T-cell (primary cell): ENCODE measurements around the gene GLI2. TPM values are rescaled to one million over a fixed set of nuclear protein-coding genes. Genes with fewer than 3 reads are reported as not detected.
A peak's percentile ranks its signal among the peaks of the same experiment; 100 is the strongest.

ENCODE experiments used
- ATAC-seq, 4 experiments: fragments of 200-7000 bp in 3 of 4; fragments of 150-1000 bp in 1 of 4; cut with Tn5 transposase; replicated peaks in 1 of 4; 1 replicate in 3 of 4; 2 replicates in 1 of 4; pipeline ENCODE4 v1.10.0; 2021; ENCODE audit warnings: moderate library complexity in 3 of 4, mild to moderate bottlenecking in 2 of 4, moderate number of reproducible peaks in 1 of 4
- CTCF ChIA-PET, 2 donors: fragments of 300-600 bp; sonication (Branson Sonifier 250); formaldehyde crosslinking; loops; one replicate each; lab custom pipeline; 2022; ENCODE audit warnings: antibody characterized with exemption in 2 of 2; lab: Charles Lee
- POLR2A ChIA-PET, 2 donors: fragments of 300-600 bp; sonication (Branson Sonifier 250); formaldehyde crosslinking; loops; one replicate each; lab custom pipeline; 2022; ENCODE audit warnings: antibody characterized with exemption in 2 of 2; lab: Charles Lee
- DNase-seq, 35 experiments: peaks; one replicate each; pipeline versions ENCODE4 v3.0.0 to v3.0.0-alpha.2; 2013 to 2023
- H3K27ac ChIP-seq: one replicate; pipeline ENCODE4 v1.5.1; 2013; ENCODE audit warnings: low read length
- H3K27me3 ChIP-seq, 2 experiments: replicated peaks in 1 of 2; 1 replicate in 1 of 2; 2 replicates in 1 of 2; pipeline versions ENCODE4 v1.6.1 to v1.7.0; 2013; ENCODE audit warnings: low read length in 1 of 2, mixed read lengths in 1 of 2; ENCODE audit not compliant: control insufficient read depth in 2 of 2, insufficient read depth in 2 of 2; ENCODE audit errors: extremely low read depth in 1 of 2
- H3K36me3 ChIP-seq, 2 donors: 1 replicate in 1 of 2; 2 replicates in 1 of 2; pipeline versions ENCODE4 v1.6.1 to v1.7.0; 2013; ENCODE audit warnings: low read length in 1 of 2; ENCODE audit not compliant: control insufficient read depth in 2 of 2, insufficient read depth in 1 of 2; ENCODE audit errors: extremely low read depth in 1 of 2
- H3K4me1 ChIP-seq, 2 experiments: 1 replicate in 1 of 2; 2 replicates in 1 of 2; pipeline versions ENCODE4 v1.6.1 to v1.7.0; 2013; ENCODE audit warnings: low read length in 2 of 2, mixed read lengths in 1 of 2; ENCODE audit not compliant: insufficient read depth in 2 of 2, control insufficient read depth in 1 of 2; ENCODE audit errors: extremely low read depth in 1 of 2
- H3K4me3 ChIP-seq, 2 donors: 1 replicate in 1 of 2; 2 replicates in 1 of 2; pipeline versions ENCODE4 v1.5.1 to v1.7.0; 2013; ENCODE audit warnings: mild to moderate bottlenecking in 2 of 2, low read length in 1 of 2, moderate library complexity in 1 of 2; ENCODE audit not compliant: control insufficient read depth in 1 of 2; ENCODE audit errors: extremely low read depth in 1 of 2
- H3K9me3 ChIP-seq: 2 replicates; pipeline ENCODE4 v1.7.0; 2013
- H3K27ac Mint-ChIP-seq, 2 donors: one replicate each; pipeline ENCODE4 v1.8.0; 2020 to 2021; ENCODE audit warnings: mild to moderate bottlenecking in 2 of 2, mixed read lengths in 2 of 2
- H3K27me3 Mint-ChIP-seq, 2 donors: one replicate each; pipeline ENCODE4 v1.8.0; 2021 to 2022; ENCODE audit warnings: mixed read lengths in 2 of 2
- H3K36me3 Mint-ChIP-seq: one replicate; pipeline ENCODE4 v1.8.0; 2021; ENCODE audit warnings: mixed read lengths
- H3K4me1 Mint-ChIP-seq, 3 donors: one replicate each; pipeline ENCODE4 v1.8.0; 2020 to 2022; ENCODE audit warnings: mixed read lengths in 3 of 3, mild to moderate bottlenecking in 1 of 3
- H3K4me3 Mint-ChIP-seq, 3 donors: one replicate each; pipeline ENCODE4 v1.8.0; 2020 to 2022; ENCODE audit warnings: mild to moderate bottlenecking in 3 of 3, mixed read lengths in 3 of 3, moderate library complexity in 3 of 3
- H3K9me3 Mint-ChIP-seq, 3 donors: one replicate each; pipeline ENCODE4 v1.8.0; 2020 to 2022; ENCODE audit warnings: mixed read lengths in 3 of 3
- WGBS: methylation state at CpG from one replicate; pipeline ENCODE4 v1.1.5; 2013; ENCODE audit warnings: missing lambda C conversion rate; ENCODE audit not compliant: insufficient coverage; 5-methylcytosine and 5-hydroxymethylcytosine counted together
- total RNA-seq, 35 experiments: library from RNA in 6 of 35; stranded (reverse) in 6 of 35; fragments of 120-200 nt in 1 of 35; gene quantifications; one replicate each; pipeline versions ENCODE4 v1.2.1 to v1.2.4 and lab custom pipeline; 2013 to 2026

The GLI2 gene
- total RNA-seq, 5 donors from 2014 or later (not counting 1 experiment from before 2014, with no cell fraction given): 0.25 TPM; not detected in 4

GRCh38 chr2:120761911-120762310, 26.2 kb downstream of the GLI2 start:
- Mint-ChIP-seq H3K4me1 (no peaks in the 10 kb centered on the region), H3K27ac (no peak overlapping the region), H3K9me3 (no peaks in the 10 kb centered on the region), H3K27me3 (peaks cover 1 to 15% of the 10 kb centered on the region in 2 donors), H3K36me3 (no peaks in the 10 kb centered on the region), H3K4me3 (no peak overlapping the region)
- Histone ChIP-seq H3K4me3 (no peak overlapping the region), H3K4me1 (no peaks in the 10 kb centered on the region), H3K27me3 (peaks cover 0 to 31% of the 10 kb centered on the region in 2 experiments), H3K9me3 (no peaks in the 10 kb centered on the region), H3K36me3 (no peaks in the 10 kb centered on the region), H3K27ac (no peak overlapping the region)
- ATAC-seq: no peak
- ChIA-PET POLR2A (interaction anchor here in 1 of 2 donors (0.6 kb wide), 1 partner anchor 129 kb away, joined by 3 read pairs; no protein-coding TSS in a partner anchor), CTCF (no interaction called here)
- DNase-seq: peak in 1 of 35 experiments; percentile 8
- 73% methylated on average over 4 of the region's 5 CpGs for WGBS

GRCh38 chr2:120762341-120763061, 26.8 kb downstream of the GLI2 start:
- Histone ChIP-seq H3K4me1 (no peaks in the 10 kb centered on the region), H3K4me3 (no peak overlapping the region), H3K27ac (no peak overlapping the region), H3K27me3 (peaks cover 0 to 31% of the 10 kb centered on the region in 2 experiments), H3K36me3 (no peaks in the 10 kb centered on the region), H3K9me3 (no peaks in the 10 kb centered on the region)
- H3K27me3 Mint-ChIP-seq: peaks cover 1 to 15% of the 10 kb centered on the region in 2 donors
- DNase-seq: peak in 1 of 35 experiments; percentile 17
- H3K4me3 Mint-ChIP-seq: no peak overlapping the region
- no peaks in the 10 kb centered on the region for H3K4me1 Mint-ChIP-seq
- WGBS: 82% methylated on average over 10 of the region's 15 CpGs
- no peaks in the 10 kb centered on the region for H3K36me3 Mint-ChIP-seq
- CTCF ChIA-PET: no interaction called here
- no peaks in the 10 kb centered on the region for H3K9me3 Mint-ChIP-seq
- H3K27ac Mint-ChIP-seq: no peak overlapping the region
- POLR2A ChIA-PET: no interaction called here
- ATAC-seq: no peak

GRCh38 chr2:120763508-120763907, 27.8 kb downstream of the GLI2 start:
- H3K27ac Mint-ChIP-seq: no peak overlapping the region
- Histone ChIP-seq H3K27me3 (peaks cover 0 to 24% of the 10 kb centered on the region in 2 experiments), H3K9me3 (no peaks in the 10 kb centered on the region), H3K4me1 (no peaks in the 10 kb centered on the region), H3K4me3 (no peak overlapping the region), H3K36me3 (no peaks in the 10 kb centered on the region), H3K27ac (no peak overlapping the region)
- H3K4me1 Mint-ChIP-seq: no peaks in the 10 kb centered on the region
- H3K36me3 Mint-ChIP-seq: no peaks in the 10 kb centered on the region
- ATAC-seq (no peak), DNase-seq (peak in 1 of 35 experiments; percentile 15)
- peaks cover 0 to 15% of the 10 kb centered on the region in 2 donors for H3K27me3 Mint-ChIP-seq
- ChIA-PET POLR2A (no interaction called here), CTCF (no interaction called here)
- WGBS: 95% methylated on average over 5 of the region's 8 CpGs
- no peaks in the 10 kb centered on the region for H3K9me3 Mint-ChIP-seq
- H3K4me3 Mint-ChIP-seq: no peak overlapping the region

- Histone ChIP-seq H3K36me3 (no peaks in the 10 kb centered on the region), H3K9me3 (no peaks in the 10 kb centered on the region), H3K4me3 (no peak overlapping the region), H3K27ac (no peak overlapping the region), H3K27me3 (peaks cover 0 to 20% of the 10 kb centered on the region in 2 experiments), H3K4me1 (no peaks in the 10 kb centered on the region)
- ChIA-PET POLR2A (no interaction called here), CTCF (no interaction called here)
- ATAC-seq (peak in 1 of 4 experiments; percentile 12), DNase-seq (no peak)
- Mint-ChIP-seq H3K4me1 (no peaks in the 10 kb centered on the region), H3K27ac (no peak overlapping the region), H3K36me3 (no peaks in the 10 kb centered on the region), H3K4me3 (no peak overlapping the region), H3K9me3 (no peaks in the 10 kb centered on the region), H3K27me3 (peaks cover 0 to 15% of the 10 kb centered on the region in 2 donors)
- 88% methylated on average over 10 of the region's 10 CpGs for WGBS
Measured at GRCh38 chr2:120763931-120764330, 28.3 kb downstream of the GLI2 start.

GRCh38 chr2:120764492-120764891, 28.8 kb downstream of the GLI2 start:
- Mint-ChIP-seq H3K27me3 (peaks cover 0 to 15% of the 10 kb centered on the region in 2 donors), H3K4me3 (no peak overlapping the region), H3K36me3 (no peaks in the 10 kb centered on the region), H3K27ac (no peak overlapping the region), H3K9me3 (no peaks in the 10 kb centered on the region), H3K4me1 (no peaks in the 10 kb centered on the region)
- POLR2A ChIA-PET: interaction anchor here in 1 of 2 donors (0.6 kb wide), 1 partner anchor 1291 kb away, joined by 3 read pairs; no protein-coding TSS in a partner anchor
- DNase-seq (peak in 1 of 35 experiments; percentile 10), ATAC-seq (no peak)
- H3K9me3 ChIP-seq: no peaks in the 10 kb centered on the region
- no peak overlapping the region for H3K4me3 ChIP-seq
- CTCF ChIA-PET: no interaction called here
- no peaks in the 10 kb centered on the region for H3K36me3 ChIP-seq
- WGBS: 82% methylated on average over 4 of the region's 6 CpGs
- H3K4me1 ChIP-seq: no peaks in the 10 kb centered on the region
- no peak overlapping the region for H3K27ac ChIP-seq
- peaks cover 0 to 20% of the 10 kb centered on the region in 2 experiments for H3K27me3 ChIP-seq

- peaks cover 0 to 16% of the 10 kb centered on the region in 2 experiments for H3K27me3 ChIP-seq
- no peaks in the 10 kb centered on the region for H3K36me3 ChIP-seq
- ChIA-PET CTCF (no interaction called here), POLR2A (interaction anchor here in 1 of 2 donors (0.6 kb wide), 1 partner anchor 1291 kb away, joined by 3 read pairs; no protein-coding TSS in a partner anchor)
- H3K27ac ChIP-seq: no peak overlapping the region
- peaks cover 0 to 15% of the 10 kb centered on the region in 2 donors for H3K27me3 Mint-ChIP-seq
- no peaks in the 10 kb centered on the region for H3K9me3 ChIP-seq
- no peak overlapping the region for H3K27ac Mint-ChIP-seq
- no peak overlapping the region for H3K4me3 ChIP-seq
- ATAC-seq (no peak), DNase-seq (no peak)
- WGBS: 87% methylated on average over 11 of the region's 11 CpGs
- no peak overlapping the region for H3K4me3 Mint-ChIP-seq
- no peaks in the 10 kb centered on the region for H3K36me3 Mint-ChIP-seq
- no peaks in the 10 kb centered on the region for H3K9me3 Mint-ChIP-seq
- no peaks in the 10 kb centered on the region for H3K4me1 Mint-ChIP-seq
- H3K4me1 ChIP-seq: no peaks in the 10 kb centered on the region
Measured at GRCh38 chr2:120764991-120765677, 29.5 kb downstream of the GLI2 start.
